Transverse colon (tissue), 4 donors: ENCODE data around the gene WSB1. TPM values are rescaled to one million over a fixed set of nuclear protein-coding genes. Genes with fewer than 3 reads are reported as not detected.

ENCODE experiments used
- DNase-seq: peaks from one replicate; pipeline ENCODE4 v3.0.0-alpha.2; 2019
- H3K27ac ChIP-seq, 4 donors: fragments of 200-600 bp; sonication (generic); 2 replicates each; pipeline ENCODE4 v1.5.1; 2016 to 2018; ENCODE audit warnings: inconsistent platforms in 4 of 4
- H3K27me3 ChIP-seq: fragments of 200-600 bp; sonication (generic); 2 replicates; pipeline ENCODE4 v1.5.1; 2017; ENCODE audit warnings: inconsistent platforms
- H3K36me3 ChIP-seq, 4 donors: fragments of 200-600 bp; sonication (generic); 2 replicates each; pipeline ENCODE4 v1.5.1; 2017 to 2019; ENCODE audit warnings: inconsistent platforms in 4 of 4
- H3K4me1 ChIP-seq, 4 donors: fragments of 200-600 bp; sonication (generic); 2 replicates each; pipeline ENCODE4 v1.5.1; 2017 to 2020; ENCODE audit warnings: inconsistent platforms in 4 of 4
- H3K4me3 ChIP-seq, 4 donors: fragments of 200-600 bp; sonication (generic); 1 replicate in 1 of 4; 2 replicates in 3 of 4; pipeline versions ENCODE4 v1.5.1 to v1.6.1; 2017 to 2019; ENCODE audit warnings: inconsistent platforms in 4 of 4
- H3K9me3 ChIP-seq, 2 donors: fragments of 200-600 bp; sonication (generic); 2 replicates each; pipeline ENCODE4 v1.5.1; 2017 to 2019; ENCODE audit warnings: inconsistent platforms in 2 of 2
- CTCF ChIP-seq, 5 experiments: fragments of 200-600 bp in 3 of 5; fragments of 450-650 bp in 2 of 5; sonication (generic) in 3 of 5; IDR thresholded peaks; 1 replicate in 2 of 5; 2 replicates in 3 of 5; pipeline ENCODE4 v1.5.1; 2016 to 2017; ENCODE audit warnings: antibody characterized with exemption in 5 of 5, inconsistent platforms in 3 of 5, mild to moderate bottlenecking in 2 of 5, moderate library complexity in 1 of 5
- EP300 ChIP-seq: sonication (generic); formaldehyde crosslinking; IDR thresholded peaks from one replicate; pipeline ENCODE4 v1.6.1; 2017; ENCODE audit warnings: antibody characterized with exemption, low read depth
- POLR2A ChIP-seq: fragments of 450-650 bp; IDR thresholded peaks from one replicate; pipeline ENCODE4 v1.6.1; 2016; ENCODE audit warnings: antibody characterized with exemption, mild to moderate bottlenecking, moderate library complexity
- POLR2AphosphoS5 ChIP-seq, 3 donors: sonication (generic); formaldehyde crosslinking; IDR thresholded peaks; one replicate each; pipeline ENCODE4 v1.6.1; 2016; ENCODE audit warnings: antibody characterized with exemption in 3 of 3
- whole genome bisulfite sequencing, 2 donors: methylation state at CpG; one replicate each; pipeline ENCODE4 v1.1.5; 2018; ENCODE audit warnings: low coverage in 1 of 2; 5-methylcytosine and 5-hydroxymethylcytosine counted together
- in situ Hi-C, 4 donors: fragments of 200-750 bp; cut with MboI; loops; one replicate each; pipeline versions ENCODE4 v1.15.0 to v1.15.1; 2017; ENCODE audit warnings: low sequenced_read_pairs in 3 of 4, low pct_ligation_motif_present in 1 of 4, low pct_unique_long_range_greater_than_20kb in 1 of 4
- intact Hi-C: fragments of 100-400 bp; cut with DNase I; formaldehyde crosslinking; loops from one replicate; pipeline ENCODE4 v1.15.1; 2023; ENCODE audit warnings: low total_unique reads
- total RNA-seq, 4 donors: library from RNA; depleted of rRNA; stranded (reverse); fragments of >200 nt; gene quantifications; one replicate each; pipeline ENCODE4 v1.1.0, GENCODE V29; 2016

Gene WSB1
- total RNA-seq, 4 donors from 2014 or later, result 90.4 to 335 (median 261) TPM

GRCh38 chr17:27324771-27325339 is 30.9 kb downstream of the WSB1 start:
- Histone ChIP-seq H3K36me3 (no peaks in the 10 kb centered on the region), H3K27ac (no peak overlapping the region), H3K9me3 (no peaks in the 10 kb centered on the region), H3K27me3 (no peaks in the 10 kb centered on the region), H3K4me1 (peaks cover 17 to 31% (median 25%) of the 10 kb centered on the region in 4 donors), H3K4me3 (no peak overlapping the region)
- TF ChIP-seq POLR2AphosphoS5 (IDR thresholded peaks at IDR 0.05), result no peak
- TF ChIP-seq POLR2A, result no peak
- TF ChIP-seq CTCF (IDR thresholded peaks at IDR 0.05), result no peak
- TF ChIP-seq EP300, result no peak
- WGBS, 2 donors, result 84 to 88% methylated on average over 3 to 4 of the region's 5 CpGs
- in situ Hi-C loops, result loop anchor here in 1 of 4 donors (25.0 kb wide), 1 partner anchor 712 kb away; the partner anchor contains the start of gene NLK
- DNase-seq, result no peak
- intact Hi-C loops, result no loop called here

- no peak for TF ChIP-seq CTCF (IDR thresholded peaks at IDR 0.05)
- no peak for TF ChIP-seq POLR2AphosphoS5 (IDR thresholded peaks at IDR 0.05)
- TF ChIP-seq EP300, result no peak
- TF ChIP-seq POLR2A, result no peak
- in situ Hi-C loops, result loop anchor here in 1 of 4 donors (25.0 kb wide), 1 partner anchor 711 kb away; the partner anchor contains the start of gene NLK
- intact Hi-C loops, result no loop called here
- H3K36me3 ChIP-seq, result no peaks in the 10 kb centered on the region
- DNase-seq, result no peak
- peaks cover 12 to 24% (median 19%) of the 10 kb centered on the region in 4 donors for H3K4me1 ChIP-seq
- H3K4me3 ChIP-seq, result no peak overlapping the region
- H3K9me3 ChIP-seq, result no peaks in the 10 kb centered on the region
- no peaks in the 10 kb centered on the region for H3K27me3 ChIP-seq
- WGBS, 2 donors, result 72 to 75% methylated on average over 2 of the region's 2 CpGs
- H3K27ac ChIP-seq, result no peak overlapping the region
Measured at GRCh38 chr17:27326051-27326450, 32.1 kb downstream of the WSB1 start.

GRCh38 chr17:27326585-27326984 is 32.7 kb downstream of the WSB1 start:
- Histone ChIP-seq H3K36me3 (no peaks in the 10 kb centered on the region), H3K4me3 (no peak overlapping the region), H3K27me3 (no peaks in the 10 kb centered on the region), H3K9me3 (no peaks in the 10 kb centered on the region), H3K27ac (no peak overlapping the region), H3K4me1 (peaks cover 12 to 24% (median 19%) of the 10 kb centered on the region in 4 donors)
- no peak for DNase-seq
- in situ Hi-C loops, result loop anchor here in 1 of 4 donors (25.0 kb wide), 1 partner anchor 711 kb away; the partner anchor contains the start of gene NLK
- intact Hi-C loops, result no loop called here
- TF ChIP-seq POLR2A, result no peak
- TF ChIP-seq EP300, result no peak
- WGBS, 2 donors, result 89 to 100% methylated on average over 1 of the region's 1 CpG

- H3K4me3 ChIP-seq, result no peak overlapping the region
- intact Hi-C loops, result no loop called here
- H3K27me3 ChIP-seq, result no peaks in the 10 kb centered on the region
- in situ Hi-C loops, result loop anchor here in 1 of 4 donors (25.0 kb wide), 1 partner anchor 710 kb away; the partner anchor contains the start of gene NLK
- H3K4me1 ChIP-seq, result peaks cover 17 to 28% (median 24%) of the 10 kb centered on the region in 4 donors
- no peak overlapping the region for H3K27ac ChIP-seq
- TF ChIP-seq EP300, result no peak
- no peak for TF ChIP-seq CTCF (IDR thresholded peaks at IDR 0.05)
- 80 to 93% methylated on average over 7 of the region's 7 CpGs for WGBS, 2 donors
- DNase-seq, result no peak
- no peaks in the 10 kb centered on the region for H3K36me3 ChIP-seq
- no peaks in the 10 kb centered on the region for H3K9me3 ChIP-seq
Measured at GRCh38 chr17:27327397-27327796, 33.5 kb downstream of the WSB1 start.
